ENCODE data around the gene CYP3A5. TPM values are rescaled to one million over a fixed set of nuclear protein-coding genes. Genes with fewer than 3 reads are reported as not detected.
"Not testable (repeated sequence)": the region's sequence is repeated elsewhere in the genome, so short reads cannot be mapped to it uniquely, and the experiment has no call there.

The CYP3A5 gene
- total RNA-seq, 1 experiment from 2014 or later: 2.0 TPM

- Histone ChIP-seq H3K79me2 (ENCODE audit: low read depth) (no peaks in the 10 kb centered on the region), H3K9me2 (ENCODE audit: insufficient read depth) (no peaks in the 10 kb centered on the region), H2AFZ (peak overlapping the region; percentile 69; the same call in 1 of the 2 replicates), H3K27me3 (ENCODE audit: insufficient read depth, low read depth) (no peaks in the 10 kb centered on the region), H3K4me1 (replicated peaks; ENCODE audit: insufficient read depth) (peaks cover 38% of the 10 kb centered on the region), H3K27ac (no peak overlapping the region), H3K4me3 (no peak overlapping the region), H3K4me2 (peak overlapping the region; percentile 53; the same call in 1 of the 2 replicates), H3K9me3 (ENCODE audit: insufficient read depth, low read depth) (no peaks in the 10 kb centered on the region), H3F3A (ENCODE audit: insufficient read depth, low read depth) (peaks cover 10% of the 10 kb centered on the region), H3K36me3 (ENCODE audit: low read depth) (no peaks in the 10 kb centered on the region), H4K20me1 (ENCODE audit: insufficient read depth) (no peaks in the 10 kb centered on the region)
- TF ChIP-seq EZH2 (IDR thresholded peaks at IDR 0.05; ENCODE audit: low read depth) (no peak), CTCF (conservative IDR thresholded peaks at IDR 0.05) (no peak)
- ChIA-PET CTCF (no interaction called here), POLR2A (ENCODE audit: unreplicated experiment) (interaction anchor here (0.5 to 0.7 kb wide), 3 partner anchors 15 to 189 kb away, joined by 3 to 5 read pairs (median 4); partner anchors contain the start of gene CYP3A5)
- intact Hi-C loops (cut with micrococcal nuclease; ENCODE audit: unreplicated experiment): no loop called here
- no TSS peak for BruUV-seq (replicated peaks)
- no peak for DNase-seq
Observed at GRCh38 chr7:99694201-99694911, 14.6 kb upstream of the CYP3A5 start.

- no peaks in the 10 kb centered on the region for H3K27me3 ChIP-seq (ENCODE audit: insufficient read depth, low read depth)
- H3K4me1 ChIP-seq (replicated peaks; ENCODE audit: insufficient read depth): peaks cover 33% of the 10 kb centered on the region
- intact Hi-C loops (cut with micrococcal nuclease; ENCODE audit: unreplicated experiment): no loop called here
- ChIA-PET POLR2A (ENCODE audit: unreplicated experiment) (interaction anchor here (0.6 kb wide), 1 partner anchor 16 kb away, joined by 3 read pairs; no protein-coding TSS in a partner anchor), CTCF (no interaction called here)
- no peaks in the 10 kb centered on the region for H3K79me2 ChIP-seq (ENCODE audit: low read depth)
- H3K36me3 ChIP-seq (ENCODE audit: low read depth): no peaks in the 10 kb centered on the region
- H4K20me1 ChIP-seq (ENCODE audit: insufficient read depth): no peaks in the 10 kb centered on the region
- H3K9me3 ChIP-seq (ENCODE audit: insufficient read depth, low read depth): no peaks in the 10 kb centered on the region
- peak; percentile 76 to 86 for DNase-seq
- H3K4me3 ChIP-seq: no peak overlapping the region; the same call in 1 of the 2 replicates
- TF ChIP-seq CTCF (conservative IDR thresholded peaks at IDR 0.05): no peak
- no peak for TF ChIP-seq EZH2 (IDR thresholded peaks at IDR 0.05; ENCODE audit: low read depth)
- H3K4me2 ChIP-seq: peak overlapping the region; percentile 53
- no peaks in the 10 kb centered on the region for H3K9me2 ChIP-seq (ENCODE audit: insufficient read depth)
- peaks cover 7% of the 10 kb centered on the region for H3F3A ChIP-seq (ENCODE audit: insufficient read depth, low read depth)
- BruUV-seq (replicated peaks): no TSS peak
- H2AFZ ChIP-seq: peak overlapping the region; percentile 69
- H3K27ac ChIP-seq: peak overlapping the region; percentile 1; the same call in 1 of the 2 replicates
Observed at GRCh38 chr7:99693427-99694200, 13.8 kb upstream of the CYP3A5 start.

- TF ChIP-seq CTCF (conservative IDR thresholded peaks at IDR 0.05) (no peak), EZH2 (IDR thresholded peaks at IDR 0.05; ENCODE audit: low read depth) (no peak)
- Histone ChIP-seq H3F3A (ENCODE audit: insufficient read depth, low read depth) (0 out of 2 replicates have a peak, but pooled peaks cover 5% of the 10 kb centered on the region), H2AFZ (peak overlapping the region; percentile 69), H3K4me1 (replicated peaks; ENCODE audit: insufficient read depth) (peaks cover 27% of the 10 kb centered on the region), H3K27ac (no peak overlapping the region), H3K79me2 (ENCODE audit: low read depth) (no peaks in the 10 kb centered on the region), H3K27me3 (ENCODE audit: insufficient read depth, low read depth) (no peaks in the 10 kb centered on the region), H3K36me3 (ENCODE audit: low read depth) (no peaks in the 10 kb centered on the region), H3K4me3 (no peak overlapping the region), H3K9me3 (ENCODE audit: insufficient read depth, low read depth) (no peaks in the 10 kb centered on the region), H4K20me1 (ENCODE audit: insufficient read depth) (no peaks in the 10 kb centered on the region), H3K9me2 (ENCODE audit: insufficient read depth) (no peaks in the 10 kb centered on the region), H3K4me2 (peak overlapping the region; percentile 53)
- CTCF ChIA-PET: no interaction called here
- no peak for DNase-seq
- intact Hi-C loops (cut with micrococcal nuclease; ENCODE audit: unreplicated experiment): no loop called here
- BruUV-seq (replicated peaks): no TSS peak
- POLR2A ChIA-PET (ENCODE audit: unreplicated experiment): interaction anchor here (0.6 kb wide), 1 partner anchor 15 kb away, joined by 3 read pairs; no protein-coding TSS in a partner anchor
Observed at GRCh38 chr7:99693100-99693426, 13.3 kb upstream of the CYP3A5 start.

GRCh38 chr7:99692563-99692962, 12.8 kb upstream of the CYP3A5 start:
- DNase-seq; H3K79me2 ChIP-seq (ENCODE audit: low read depth); BruUV-seq (replicated peaks); H3K9me3 ChIP-seq (ENCODE audit: insufficient read depth, low read depth); H3K27me3 ChIP-seq (ENCODE audit: insufficient read depth, low read depth); H3K27ac ChIP-seq; H2AFZ ChIP-seq; H3K4me3 ChIP-seq; POLR2A ChIA-PET (ENCODE audit: unreplicated experiment); H3K9me2 ChIP-seq (ENCODE audit: insufficient read depth); H3K36me3 ChIP-seq (ENCODE audit: low read depth); intact Hi-C loops (cut with micrococcal nuclease; ENCODE audit: unreplicated experiment); H3K4me2 ChIP-seq; H4K20me1 ChIP-seq (ENCODE audit: insufficient read depth); H3F3A ChIP-seq (ENCODE audit: insufficient read depth, low read depth): not testable (repeated sequence)
- peaks cover 24% of the 10 kb centered on the region for H3K4me1 ChIP-seq (replicated peaks; ENCODE audit: insufficient read depth)
- CTCF ChIA-PET: interaction anchor here (0.6 kb wide), 1 partner anchor 1641 kb away, joined by 3 read pairs; no protein-coding TSS in a partner anchor

GRCh38 chr7:99691658-99692057, 11.9 kb upstream of the CYP3A5 start:
- CTCF ChIA-PET; H2AFZ ChIP-seq; H3K4me2 ChIP-seq; H3F3A ChIP-seq (ENCODE audit: insufficient read depth, low read depth); POLR2A ChIA-PET (ENCODE audit: unreplicated experiment); H4K20me1 ChIP-seq (ENCODE audit: insufficient read depth); H3K27ac ChIP-seq; H3K27me3 ChIP-seq (ENCODE audit: insufficient read depth, low read depth); H3K36me3 ChIP-seq (ENCODE audit: low read depth); H3K9me3 ChIP-seq (ENCODE audit: insufficient read depth, low read depth); H3K79me2 ChIP-seq (ENCODE audit: low read depth); DNase-seq; intact Hi-C loops (cut with micrococcal nuclease; ENCODE audit: unreplicated experiment); BruUV-seq (replicated peaks); H3K9me2 ChIP-seq (ENCODE audit: insufficient read depth); H3K4me3 ChIP-seq: not testable (repeated sequence)
- H3K4me1 ChIP-seq (replicated peaks; ENCODE audit: insufficient read depth): peaks cover 24% of the 10 kb centered on the region
